H1 (cell line): Measurements from ENCODE around the gene MEF2C. TPM values are rescaled to one million over a fixed set of nuclear protein-coding genes. Genes with fewer than 3 reads are reported as not detected.

Experiments
- CTCF ChIA-PET: fragments of 300-600 bp; sonication (Branson Sonifier 250); formaldehyde crosslinking; loops from one replicate; lab custom pipeline; 2021; ENCODE audit not compliant: partially characterized antibody; lab: Charles Lee
- POLR2A ChIA-PET: fragments of 300-600 bp; sonication (Branson Sonifier 250); formaldehyde crosslinking; loops from one replicate; lab custom pipeline; 2021; ENCODE audit warnings: inconsistent platforms; ENCODE audit not compliant: partially characterized antibody; lab: Charles Lee
- DNase-seq, 2 experiments: peaks; one replicate each; pipeline versions ENCODE4 v3.0.0 to v3.0.0-alpha.2; 2010 to 2022; ENCODE audit warnings: low spot score in 2 of 2, low read depth in 1 of 2, mixed read lengths in 1 of 2
- FAIRE-seq: peaks from 2 replicates; lab custom pipeline; 2011; peaks lifted over from hg19 to GRCh38; lab: Jason Lieb, UNC
- H2AFZ ChIP-seq: 2 replicates; pipeline ENCODE4 v1.8.1; 2012; ENCODE audit warnings: low read length, inconsistent platforms
- H2AK5ac ChIP-seq: 2 replicates; pipeline ENCODE4 v1.6.1; 2013; ENCODE audit warnings: low read depth, low read length
- H2BK120ac ChIP-seq: replicated peaks from 2 replicates; pipeline ENCODE3; 2013; ENCODE audit warnings: low read depth, low read length, inconsistent platforms
- H2BK12ac ChIP-seq: 2 replicates; pipeline ENCODE4 v1.6.1; 2013; ENCODE audit warnings: low read depth, low read length
- H2BK15ac ChIP-seq: 2 replicates; pipeline ENCODE4 v1.6.1; 2013; ENCODE audit warnings: low read length
- H2BK20ac ChIP-seq: 2 replicates; pipeline ENCODE4 v1.6.1; 2013; ENCODE audit warnings: low read length
- H2BK5ac ChIP-seq: 2 replicates; pipeline ENCODE4 v1.6.1; 2013; ENCODE audit warnings: low read depth, low read length
- H3K14ac ChIP-seq: 2 replicates; pipeline ENCODE4 v1.6.1; 2013; ENCODE audit warnings: inconsistent platforms; ENCODE audit not compliant: insufficient read length
- H3K18ac ChIP-seq: 2 replicates; pipeline ENCODE4 v1.6.1; 2013; ENCODE audit warnings: low read length; ENCODE audit errors: extremely low read depth
- H3K23ac ChIP-seq: 2 replicates; pipeline ENCODE4 v1.6.1; 2013; ENCODE audit warnings: inconsistent platforms; ENCODE audit not compliant: insufficient read length
- H3K23me2 ChIP-seq: 2 replicates; pipeline ENCODE4 v1.6.1; 2013; ENCODE audit warnings: low read depth, low read length
- H3K27ac ChIP-seq: 2 replicates; pipeline ENCODE4 v1.6.1; 2011; ENCODE audit warnings: low read depth, low read length, inconsistent platforms
- H3K27me3 ChIP-seq, 4 experiments: replicated peaks in 1 of 4; 1 replicate in 1 of 4; 2 replicates in 3 of 4; pipeline versions ENCODE4 v1.6.1 to v1.8.1; 2011 to 2013; ENCODE audit warnings: low read length in 3 of 4, mild to moderate bottlenecking in 3 of 4, inconsistent platforms in 2 of 4, mixed read lengths in 2 of 4, moderate library complexity in 1 of 4; ENCODE audit not compliant: control insufficient read depth in 3 of 4, insufficient read depth in 3 of 4; ENCODE audit errors: extremely low read depth in 1 of 4
- H3K36me3 ChIP-seq, 4 experiments: 2 replicates each; pipeline versions ENCODE4 v1.6.1 to v1.8.1; 2011 to 2013; ENCODE audit warnings: mild to moderate bottlenecking in 4 of 4, low read length in 3 of 4, moderate library complexity in 2 of 4, control low read depth in 1 of 4, inconsistent platforms in 1 of 4; ENCODE audit not compliant: insufficient read depth in 4 of 4, control insufficient read depth in 2 of 4
- H3K4ac ChIP-seq: replicated peaks from 2 replicates; pipeline ENCODE3; 2013; ENCODE audit warnings: low read length, low read depth, mixed read lengths, inconsistent platforms; ENCODE audit not compliant: insufficient read length
- H3K4me1 ChIP-seq, 4 experiments: replicated peaks in 1 of 4; 1 replicate in 1 of 4; 2 replicates in 3 of 4; pipeline versions ENCODE4 v1.6.1 to v1.8.1; 2011 to 2013; ENCODE audit warnings: low read length in 3 of 4, inconsistent platforms in 2 of 4, mixed read lengths in 1 of 4; ENCODE audit not compliant: insufficient read depth in 4 of 4, control insufficient read depth in 3 of 4
- H3K4me2 ChIP-seq, 2 experiments: 2 replicates each; pipeline versions ENCODE4 v1.6.1 to v1.8.1; 2011 to 2013; ENCODE audit warnings: low read depth in 2 of 2, low read length in 2 of 2, control low read depth in 1 of 2, inconsistent platforms in 1 of 2, mild to moderate bottlenecking in 1 of 2; ENCODE audit not compliant: insufficient read depth in 1 of 2
- H3K4me3 ChIP-seq, 4 experiments: fragments of 200-600, 300-600 bp in 1 of 4; sonication (generic), shearing (Covaris generic), sonication (Bioruptor Twin) in 1 of 4; 2 replicates each; pipeline versions ENCODE4 v1.5.1 to v1.8.1; 2011 to 2016; ENCODE audit warnings: low read length in 4 of 4, low read depth in 3 of 4, control low read depth in 2 of 4, inconsistent platforms in 2 of 4, mild to moderate bottlenecking in 2 of 4, mixed read lengths in 1 of 4, moderate library complexity in 1 of 4; ENCODE audit not compliant: insufficient read depth in 2 of 4; ENCODE audit errors: extremely low read depth in 1 of 4
- H3K56ac ChIP-seq: replicated peaks from 2 replicates; pipeline ENCODE3; 2013; ENCODE audit warnings: low read depth, mild to moderate bottlenecking, mixed read lengths, low read length, inconsistent platforms; ENCODE audit not compliant: insufficient read length
- H3K79me1 ChIP-seq: 2 replicates; pipeline ENCODE4 v1.6.1; 2013; ENCODE audit warnings: low read depth, low read length, control low read depth
- H3K79me2 ChIP-seq, 2 experiments: 2 replicates each; pipeline versions ENCODE4 v1.6.1 to v1.8.1; 2012 to 2013; ENCODE audit warnings: low read length in 2 of 2, mild to moderate bottlenecking in 2 of 2, inconsistent platforms in 1 of 2; ENCODE audit not compliant: insufficient read depth in 2 of 2, control insufficient read depth in 1 of 2
- H3K9ac ChIP-seq, 4 experiments: replicated peaks in 1 of 4; 1 replicate in 1 of 4; 2 replicates in 3 of 4; pipeline versions ENCODE4 v1.6.1 to v1.8.1; 2011 to 2013; ENCODE audit warnings: low read depth in 3 of 4, low read length in 3 of 4, control low read depth in 2 of 4, mild to moderate bottlenecking in 2 of 4, moderate library complexity in 2 of 4, inconsistent platforms in 1 of 4; ENCODE audit errors: extremely low read depth in 1 of 4
- H3K9me3 ChIP-seq, 2 experiments: 2 replicates each; pipeline versions ENCODE4 v1.6.1 to v1.8.1; 2012 to 2013; ENCODE audit warnings: mild to moderate bottlenecking in 2 of 2, moderate library complexity in 2 of 2, control low read depth in 1 of 2, inconsistent platforms in 1 of 2, low read depth in 1 of 2, low read length in 1 of 2, mixed read lengths in 1 of 2; ENCODE audit not compliant: insufficient read depth in 2 of 2
- H4K20me1 ChIP-seq, 2 experiments: replicated peaks in 1 of 2; 2 replicates each; pipeline versions ENCODE3 to v1.8.1; 2011 to 2013; ENCODE audit warnings: inconsistent platforms in 2 of 2, low read length in 2 of 2, mild to moderate bottlenecking in 1 of 2; ENCODE audit not compliant: insufficient read depth in 2 of 2, control insufficient read depth in 1 of 2
- H4K5ac ChIP-seq: 2 replicates; pipeline ENCODE4 v1.6.1; 2013; ENCODE audit warnings: low read length, low read depth, mixed read lengths, inconsistent platforms; ENCODE audit not compliant: insufficient read length
- H4K8ac ChIP-seq: 2 replicates; pipeline ENCODE4 v1.8.0; 2013; ENCODE audit warnings: mild to moderate bottlenecking, moderate library complexity, low read length, inconsistent platforms; ENCODE audit not compliant: insufficient read depth; ENCODE audit errors: extremely low read depth
- H4K91ac ChIP-seq: replicated peaks from 2 replicates; pipeline ENCODE3; 2013; ENCODE audit warnings: low read length, mixed read lengths, inconsistent platforms; ENCODE audit not compliant: insufficient read length
- CEBPB ChIP-seq: IDR thresholded peaks from 2 replicates; pipeline ENCODE4 v1.6.1; 2012; ENCODE audit warnings: low read depth, low read length
- CTBP2 ChIP-seq: IDR thresholded peaks from 2 replicates; pipeline ENCODE4 v1.7.0; 2011; ENCODE audit warnings: borderline replicate concordance, mild to moderate bottlenecking, moderate library complexity, mixed read lengths, low read length; ENCODE audit not compliant: insufficient read depth, insufficient read length
- EZH2 ChIP-seq: fragments of 200-600 bp; sonication (generic); IDR thresholded peaks from 2 replicates; pipeline ENCODE4 v1.7.1; 2012; ENCODE audit warnings: low read depth, mild to moderate bottlenecking, moderate library complexity, low read length, inconsistent platforms; ENCODE audit not compliant: severe bottlenecking
- JUN ChIP-seq: IDR thresholded peaks from 2 replicates; pipeline ENCODE4 v1.6.1; 2011; ENCODE audit warnings: low read depth, mild to moderate bottlenecking, improper control_type of control experiment, low read length
- JUND ChIP-seq: IDR thresholded peaks from 2 replicates; pipeline ENCODE4 v1.6.1; 2011; ENCODE audit warnings: mild to moderate bottlenecking, improper control_type of control experiment, low read length
- PHF8 ChIP-seq: fragments of 200-600 bp; sonication (generic); conservative IDR thresholded peaks from 2 replicates; pipeline ENCODE4 v1.7.1; 2012; ENCODE audit warnings: low read depth, mild to moderate bottlenecking, inconsistent platforms, low read length, moderate library complexity
- SAP30 ChIP-seq: fragments of 300-600 bp; sonication (generic); IDR thresholded peaks from 2 replicates; pipeline ENCODE4 v1.7.1; 2012; ENCODE audit warnings: low read length, moderate library complexity, mild to moderate bottlenecking, inconsistent platforms; ENCODE audit not compliant: insufficient read depth, insufficient replicate concordance
- SP4 ChIP-seq: IDR thresholded peaks from 2 replicates; pipeline ENCODE4 v1.6.1; 2012; ENCODE audit warnings: low read length, inconsistent platforms
- TAF7 ChIP-seq: optimal IDR thresholded peaks from 2 replicates; pipeline ENCODE3; 2011; ENCODE audit warnings: low read depth, mild to moderate bottlenecking, inconsistent platforms, low read length, moderate library complexity, borderline replicate concordance
- TCF12 ChIP-seq: IDR thresholded peaks from 2 replicates; pipeline ENCODE4 v1.6.1; 2011; ENCODE audit warnings: low read depth, mild to moderate bottlenecking, low read length
- TEAD4 ChIP-seq: IDR thresholded peaks from 2 replicates; pipeline ENCODE4 v1.6.1; 2012; ENCODE audit warnings: low read depth, low read length, inconsistent platforms, mixed read lengths
- WGBS, 2 experiments: shearing (Covaris generic) in 1 of 2; methylation state at CpG; one replicate each; pipeline versions ENCODE4 v1.1.6 to v1.1.7; 2013 to 2015; ENCODE audit warnings: low lambda C conversion rate in 2 of 2, mixed read lengths in 2 of 2, inconsistent platforms in 1 of 2, low coverage in 1 of 2, missing lambda C conversion rate in 1 of 2; ENCODE audit not compliant: insufficient replicate concordance in 2 of 2, insufficient coverage in 1 of 2, insufficient read length in 1 of 2; ENCODE audit errors: extremely low coverage in 1 of 2, missing lambda C conversion rate in 1 of 2; 5-methylcytosine and 5-hydroxymethylcytosine counted together
- polyA plus RNA-seq, 7 experiments: library from polyadenylated mRNA; depleted of rRNA in 3 of 7; stranded (reverse) in 5 of 7; unstranded in 2 of 7; fragments of >200 nt in 5 of 7; fragments of 200-250 nt in 2 of 7; gene quantifications; 1 replicate in 5 of 7; 2 replicates in 1 of 7; 4 replicates in 1 of 7; pipeline versions ENCODE4 v1.2.1 to v1.2.3, GENCODE V29; 2011 to 2013; ENCODE audit warnings: missing spikeins in 2 of 7, mixed read lengths in 2 of 7
- total RNA-seq: library from RNA; stranded (reverse); fragmentation: NEBNext Ultra II Directional; extraction: Animal tissue kit (Norgen Biotek cat#: 25700); gene quantifications from 2 replicates; pipeline ENCODE4 v1.2.1, GENCODE V29; 2021
- TF ChIP-seq, protein P1 (sequence below): IDR thresholded peaks from 2 replicates; pipeline ENCODE4 v1.6.1; 2012; ENCODE audit warnings: inconsistent platforms

Gene MEF2C
- total and polyA plus RNA-seq, 2 of the 8 experiments (the other 6 are each of a cell fraction or from before 2014, with no cell fraction given), result 0.59 to 0.99 TPM

DNA sequence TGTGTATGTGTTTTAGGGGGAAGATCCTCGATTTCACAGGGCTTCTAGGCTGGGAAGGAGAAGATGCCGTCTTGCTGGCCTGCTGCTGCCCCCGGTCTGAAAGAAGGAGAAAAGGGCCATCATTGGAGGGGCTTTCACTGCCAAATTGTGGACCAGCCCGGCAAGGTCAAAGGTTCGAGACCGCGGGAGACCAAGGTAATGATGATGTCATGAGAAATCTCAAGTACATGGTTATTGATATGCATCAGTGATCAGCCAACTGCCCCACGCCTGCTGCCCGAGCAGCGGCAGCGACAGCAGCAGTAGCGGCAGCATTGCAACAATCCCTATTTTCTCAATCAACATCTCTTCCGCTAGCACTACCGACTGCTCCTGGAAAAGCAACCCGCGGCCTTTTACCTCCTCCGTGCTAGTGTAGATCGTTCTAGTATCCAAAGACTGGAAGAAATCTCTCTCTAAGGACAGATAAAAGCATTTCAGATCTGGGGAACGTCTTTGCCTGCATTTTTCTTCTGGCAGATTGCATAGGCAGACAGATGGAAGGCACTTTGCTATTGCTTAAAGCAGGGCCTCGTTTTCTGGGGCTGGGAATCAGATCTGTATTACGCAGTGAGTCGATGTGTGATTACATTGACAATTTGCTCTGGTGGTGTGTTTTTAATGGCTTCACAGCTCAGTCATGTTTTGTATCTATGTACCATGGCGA, 215.3 kb downstream of the MEF2C start:
- no peaks in the 10 kb centered on the region for H3K9me3 ChIP-seq
- no peaks in the 10 kb centered on the region for H3K79me1 ChIP-seq
- peaks cover 41 to 83% (median 62%) of the 10 kb centered on the region in 4 experiments for H3K27me3 ChIP-seq
- DNase-seq (no peak), FAIRE-seq (no peak)
- H3K4ac ChIP-seq, result no peak overlapping the region
- ChIA-PET POLR2A (interaction anchor here (0.8 to 4.6 kb wide), 4 partner anchors 8 to 279 kb away, joined by 3 to 25 read pairs (median 7); no protein-coding TSS in a partner anchor), CTCF (interaction anchor here (1.1 to 3.8 kb wide), 3 partner anchors 17 to 65 kb away, joined by 4 to 24 read pairs (median 4); no protein-coding TSS in a partner anchor)
- no peak overlapping the region for H3K18ac ChIP-seq
- no peak overlapping the region for H3K9ac ChIP-seq
- no peak overlapping the region for H3K14ac ChIP-seq
- H4K8ac ChIP-seq, result no peak overlapping the region
- peaks cover 13 to 34% (median 24%) of the 10 kb centered on the region in 4 experiments for H3K4me1 ChIP-seq
- H2BK5ac ChIP-seq, result no peak overlapping the region
- no peak overlapping the region for H4K91ac ChIP-seq
- H3K56ac ChIP-seq, result no peak overlapping the region
- peak overlapping the region; percentile 11 to 50 (median 18); a peak in 5 of 8 replicates for H3K4me3 ChIP-seq
- peak overlapping the region; percentile 11; the same call in 1 of the 2 replicates for H2BK20ac ChIP-seq
- peak overlapping the region; percentile 68 for H2AK5ac ChIP-seq
- peak overlapping the region; percentile 25 for H2BK120ac ChIP-seq
- H4K5ac ChIP-seq, result no peak overlapping the region
- peaks cover 0 to 9% of the 10 kb centered on the region in 2 experiments for H4K20me1 ChIP-seq
- H3K4me2 ChIP-seq, result peak overlapping the region; percentile 67 to 88
- H3K79me2 ChIP-seq, result no peaks in the 10 kb centered on the region
- no peaks in the 10 kb centered on the region for H3K36me3 ChIP-seq
- H3K23ac ChIP-seq, result no peak overlapping the region
- peaks cover 5% of the 10 kb centered on the region; the same call in 1 of the 2 replicates for H3K23me2 ChIP-seq
- H3K27ac ChIP-seq, result no peak overlapping the region
- no peak overlapping the region for H2BK15ac ChIP-seq
- 3% methylated on average over 23 of the region's 23 CpGs; no CpG with 5 or more reads in 1 of the 2 experiments for WGBS, 2 experiments
- peak overlapping the region; percentile 91; the same call in 1 of the 2 replicates for H2BK12ac ChIP-seq
- no peak overlapping the region for H2AFZ ChIP-seq
- TF ChIP-seq JUND, result no peak; the same call in 1 of the 2 replicates
- no peak for TF ChIP-seq CEBPB
- TF ChIP-seq JUN, result no peak
- TF ChIP-seq TAF7, result no peak
- no peak for TF ChIP-seq PHF8
- no peak for TF ChIP-seq SAP30
- TF ChIP-seq EZH2, result peak; percentile 58
- peak; percentile 27 for TF ChIP-seq CTBP2
- TF ChIP-seq SP4, result no peak
- TF ChIP-seq, protein P1, sequence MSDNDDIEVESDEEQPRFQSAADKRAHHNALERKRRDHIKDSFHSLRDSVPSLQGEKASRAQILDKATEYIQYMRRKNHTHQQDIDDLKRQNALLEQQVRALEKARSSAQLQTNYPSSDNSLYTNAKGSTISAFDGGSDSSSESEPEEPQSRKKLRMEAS, result no peak
- no peak for TF ChIP-seq TCF12
- TF ChIP-seq TEAD4, result no peak
